RCC 7860 (cell line): ENCODE data around the gene PAWR.
"Not testable (repeated sequence)": the region's sequence is repeated elsewhere in the genome, so short reads cannot be mapped to it uniquely, and the experiment has no call there.

Source experiments
- DNase-seq: peaks from one replicate; pipeline ENCODE4 v3.0.0-alpha.2; 2015; ENCODE audit warnings: low spot score
- FAIRE-seq: peaks from 2 replicates; lab custom pipeline; 2012; peaks lifted over from hg19 to GRCh38; lab: Jason Lieb, UNC

The PAWR gene

DNA sequence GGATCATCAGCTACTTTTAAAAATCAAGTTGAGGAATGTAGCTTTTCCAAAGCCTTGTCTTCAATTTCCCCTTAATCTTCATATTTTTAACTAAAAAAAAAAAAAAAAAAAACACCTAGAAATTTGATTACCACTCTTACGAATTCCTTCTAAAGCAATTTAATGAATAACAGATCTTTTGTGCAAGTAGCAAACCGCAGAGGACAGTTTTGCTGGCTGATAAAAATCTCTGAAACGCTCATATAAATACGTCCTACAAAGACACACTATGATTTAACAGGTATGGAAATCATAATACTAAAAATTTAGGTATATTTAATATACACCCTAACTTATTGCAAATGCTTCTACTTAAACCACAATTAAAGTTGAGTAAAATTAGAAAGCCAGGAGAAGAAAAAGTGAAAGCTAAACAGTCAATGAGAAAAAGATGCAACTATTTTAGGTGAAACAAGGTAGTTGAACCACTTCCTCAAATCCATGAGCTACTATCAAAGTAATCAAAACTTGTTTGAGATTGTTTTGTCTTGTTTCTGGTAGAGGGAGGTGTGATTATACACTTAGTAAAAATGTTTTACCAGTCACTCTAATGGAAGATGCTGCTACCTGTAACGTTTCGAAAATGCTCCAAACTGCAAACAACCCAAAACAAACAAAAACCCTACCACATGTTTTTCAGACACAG is 2.2 kb downstream of the PAWR start:
- peak; percentile 72 for FAIRE-seq
- peak; percentile 22 for DNase-seq

DNA sequence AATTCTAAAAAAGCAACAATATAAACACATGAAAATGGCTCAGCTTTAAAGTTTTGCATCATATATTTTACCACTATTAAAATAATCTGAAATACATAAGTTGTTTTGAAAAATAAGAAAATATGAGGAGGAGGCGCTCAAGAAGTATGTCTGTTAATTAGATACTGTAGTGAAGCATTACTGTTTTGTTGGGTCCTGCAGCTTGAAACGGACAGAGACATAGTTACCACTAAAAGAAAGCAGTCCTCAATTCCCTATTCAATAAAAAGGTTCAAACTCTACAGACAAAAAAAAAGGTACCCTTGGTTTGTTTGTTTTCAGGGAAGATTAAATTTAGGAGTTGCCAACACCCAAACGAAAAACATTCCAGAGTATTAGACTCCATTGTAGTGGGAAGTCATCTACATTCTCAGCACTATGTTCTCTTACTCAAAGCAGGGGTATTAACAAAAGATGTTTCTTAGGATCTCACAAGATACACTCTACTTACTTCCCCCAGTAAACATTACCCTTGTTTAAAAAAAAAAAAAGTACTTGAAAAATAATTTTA is 3.0 kb downstream of the PAWR start:
- FAIRE-seq (no peak), DNase-seq (no peak)

DNA sequence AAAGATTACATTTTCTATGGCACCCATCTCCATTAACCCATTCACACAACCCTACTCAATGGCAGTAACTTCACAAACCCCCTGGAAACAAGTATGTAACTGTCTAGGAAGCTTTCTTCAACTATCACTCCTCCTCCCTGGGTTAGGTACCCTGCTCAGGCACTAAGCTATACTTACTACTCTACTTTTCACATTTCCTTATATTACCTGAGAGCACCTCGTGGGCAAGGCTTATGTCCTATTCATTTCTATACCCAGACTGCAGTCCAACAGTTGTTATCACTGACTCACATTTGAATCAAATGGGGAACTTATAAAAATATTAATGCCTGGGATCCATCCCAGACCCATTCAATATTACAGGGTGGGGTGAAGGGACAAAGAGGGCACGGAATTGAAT is 4.6 kb downstream of the PAWR start:
- FAIRE-seq, result no peak
- no peak for DNase-seq

DNA sequence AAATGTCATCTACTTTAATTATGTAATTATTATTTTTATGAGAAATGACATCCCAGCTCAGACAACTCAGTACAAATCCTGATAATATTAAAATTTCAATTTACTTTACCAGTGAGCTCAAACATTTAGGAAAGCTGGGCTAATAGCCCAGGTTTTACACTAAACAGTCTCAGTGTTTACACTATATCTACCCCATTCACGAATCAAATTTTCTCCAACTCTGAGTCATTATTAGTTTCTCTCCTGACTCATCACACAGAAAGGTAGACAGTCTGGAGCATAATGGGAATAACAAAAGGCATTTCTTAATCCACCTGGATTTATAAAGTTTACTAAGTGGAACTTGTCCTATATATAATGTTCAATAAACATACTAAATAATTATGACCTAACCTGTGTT is 5.7 kb downstream of the PAWR start:
- DNase-seq (peak; percentile 49), FAIRE-seq (peak; percentile 83)

DNA sequence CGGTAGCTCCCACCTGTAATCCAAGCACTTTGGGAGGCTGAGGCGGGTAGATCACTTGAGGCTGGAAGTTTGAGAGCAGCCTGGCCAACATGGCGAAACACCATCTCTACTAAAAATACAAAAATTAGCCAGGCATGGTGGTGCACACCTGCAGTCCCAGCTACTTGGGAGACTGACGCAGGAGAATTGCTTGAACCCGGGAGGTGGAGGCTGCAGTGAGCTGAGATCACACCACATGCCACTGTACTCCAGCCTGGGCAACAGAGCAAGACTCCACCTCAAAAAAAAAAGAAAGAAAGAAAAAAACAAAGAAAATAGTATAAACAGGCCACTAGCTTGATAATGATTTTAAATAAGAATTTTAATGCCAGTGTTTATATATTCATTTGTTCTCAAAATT is 6.4 kb downstream of the PAWR start:
- not testable (repeated sequence) for FAIRE-seq, DNase-seq

DNA sequence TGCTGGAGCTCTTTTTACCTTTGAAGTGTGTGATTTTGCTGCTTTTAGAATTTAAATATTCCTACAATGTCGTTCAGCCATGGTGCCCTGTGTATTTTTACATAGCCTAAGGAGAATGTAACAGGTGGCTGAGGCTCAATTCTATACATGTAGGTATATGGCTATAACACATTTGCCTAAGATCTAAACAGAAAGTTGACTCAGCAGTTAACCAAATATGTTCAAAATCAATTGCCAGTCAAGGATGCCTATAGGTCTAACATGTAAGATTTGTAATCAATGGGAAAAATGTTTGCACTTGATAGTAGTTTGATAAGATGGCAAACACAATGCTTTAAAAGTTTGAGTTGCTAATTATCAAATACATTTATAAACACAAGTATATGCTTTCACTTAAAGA is 8.2 kb downstream of the PAWR start:
- DNase-seq (no peak), FAIRE-seq (no peak)

DNA sequence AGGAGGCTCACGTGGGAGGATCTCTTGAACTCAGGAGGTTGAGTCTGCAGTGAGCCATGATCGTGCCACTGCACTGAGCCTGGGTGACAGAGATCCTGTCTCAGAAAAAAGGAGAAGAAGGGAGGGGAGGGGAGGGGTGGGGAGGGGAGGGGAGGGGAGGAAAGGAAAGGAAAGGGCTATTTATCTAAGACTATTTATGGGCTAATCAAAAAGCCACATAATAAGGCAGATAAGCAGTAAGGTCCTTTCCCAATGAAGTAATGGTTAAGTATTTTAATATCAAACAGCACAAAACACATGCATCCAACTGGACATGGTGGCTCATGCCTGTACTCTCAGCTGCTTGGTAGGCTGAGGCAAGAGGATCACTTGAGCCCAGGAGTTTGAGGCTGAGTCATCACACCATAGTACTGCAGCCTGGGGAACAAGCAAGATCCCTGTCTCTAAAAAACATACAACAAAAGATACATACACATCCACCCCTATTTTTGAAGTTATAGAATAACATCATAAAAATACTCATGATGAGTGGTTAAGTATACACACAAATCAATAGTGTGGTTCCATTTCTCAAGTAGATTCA is 9.7 kb downstream of the PAWR start:
- FAIRE-seq, result no peak
- no peak for DNase-seq

DNA sequence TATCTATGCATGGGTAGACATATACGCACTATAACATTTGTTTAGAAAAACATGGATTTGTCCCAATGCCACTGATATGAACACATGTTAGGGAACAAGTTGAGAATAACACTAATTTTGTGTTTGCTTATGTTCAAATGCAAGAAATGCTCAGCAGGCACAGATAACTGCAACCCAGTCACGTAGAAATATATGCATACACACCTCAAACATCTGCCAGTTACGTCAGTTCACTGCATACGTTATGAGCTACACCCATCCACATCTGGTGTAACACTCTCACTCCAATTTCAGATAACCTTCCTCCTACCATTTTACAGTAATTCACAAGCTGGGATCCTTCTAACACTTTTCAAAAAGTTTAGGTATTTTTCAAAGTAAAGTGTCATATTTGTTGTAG is 10.7 kb downstream of the PAWR start:
- DNase-seq (no peak), FAIRE-seq (no peak)

DNA sequence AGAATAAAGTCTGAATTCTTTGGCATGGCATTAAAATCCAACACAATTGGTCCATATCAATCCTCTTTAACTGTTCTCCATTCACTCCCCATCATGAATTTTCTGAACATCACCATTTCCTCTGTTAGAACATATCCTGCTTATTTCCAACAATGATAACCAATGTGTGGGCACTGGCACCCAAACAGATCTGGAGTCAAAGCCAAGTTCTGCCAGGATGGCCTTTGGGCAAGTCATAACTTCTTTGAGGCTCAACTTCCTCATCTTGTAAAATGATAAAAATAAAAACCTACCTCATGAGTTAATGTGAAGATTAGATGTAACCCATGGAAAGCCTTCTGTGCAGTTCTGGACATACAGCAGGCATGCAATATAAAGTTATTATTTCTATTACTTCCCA is 12.5 kb downstream of the PAWR start:
- no peak for FAIRE-seq

DNA sequence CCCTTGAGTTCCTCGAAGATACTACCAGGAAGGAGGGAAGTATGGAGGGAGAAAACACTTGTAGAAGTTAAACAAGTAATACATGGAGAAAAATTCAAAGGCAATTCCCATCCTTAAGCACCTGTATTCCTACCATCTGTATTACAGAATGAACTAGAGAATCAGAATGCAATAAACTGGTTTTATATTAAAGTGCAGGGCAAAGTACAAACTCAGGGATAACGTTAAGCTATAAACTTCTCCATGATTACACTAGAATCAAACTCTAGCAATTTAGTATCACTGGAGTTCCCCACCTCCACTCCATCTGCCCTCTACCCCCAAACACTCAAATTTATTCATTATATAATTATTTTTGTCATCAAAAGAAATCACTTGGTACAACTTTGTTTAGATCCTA is 13.1 kb downstream of the PAWR start:
- no peak for FAIRE-seq
- no peak for DNase-seq

More for the DNA sequence above, 12.5 kb downstream of the PAWR start:
- DNase-seq, result no peak

DNA sequence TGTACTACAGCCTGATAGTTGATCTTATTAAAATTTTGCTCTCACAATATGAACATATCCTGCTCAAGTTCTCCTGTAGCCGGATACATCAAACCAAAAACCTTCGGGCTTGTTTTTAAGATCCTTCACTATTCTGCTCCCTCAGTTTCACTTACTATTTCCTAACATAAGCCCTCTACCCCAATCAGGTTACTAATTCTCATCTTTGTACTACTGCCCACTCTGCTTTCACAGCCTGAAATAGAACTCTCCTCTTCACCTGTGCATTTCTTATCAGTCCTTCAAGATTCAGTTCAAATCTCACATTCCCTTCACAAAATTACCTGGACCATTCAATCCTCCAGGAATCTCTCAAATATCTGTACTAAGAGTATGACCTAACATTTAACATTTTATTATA is 14.2 kb downstream of the PAWR start:
- DNase-seq (no peak), FAIRE-seq (no peak)

DNA sequence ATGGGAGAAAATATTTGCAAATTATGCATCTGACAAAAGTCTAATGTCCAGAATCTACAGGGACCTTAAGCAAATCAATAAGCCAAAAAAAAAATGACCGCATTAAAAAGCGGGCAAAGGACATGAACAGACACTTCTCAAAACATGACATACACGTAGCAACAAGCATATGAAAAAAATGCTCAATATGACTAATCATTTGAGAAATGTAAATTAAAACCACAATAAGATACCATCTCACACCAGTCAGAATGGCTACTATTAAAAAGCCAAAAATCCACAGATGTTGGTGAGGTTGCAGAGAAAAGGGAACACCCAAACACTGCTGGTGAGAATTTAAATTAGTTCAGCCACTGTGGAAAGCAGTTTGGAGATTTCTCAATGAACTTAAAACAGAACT is 16.1 kb downstream of the PAWR start:
- DNase-seq, result no peak
- no peak for FAIRE-seq

DNA sequence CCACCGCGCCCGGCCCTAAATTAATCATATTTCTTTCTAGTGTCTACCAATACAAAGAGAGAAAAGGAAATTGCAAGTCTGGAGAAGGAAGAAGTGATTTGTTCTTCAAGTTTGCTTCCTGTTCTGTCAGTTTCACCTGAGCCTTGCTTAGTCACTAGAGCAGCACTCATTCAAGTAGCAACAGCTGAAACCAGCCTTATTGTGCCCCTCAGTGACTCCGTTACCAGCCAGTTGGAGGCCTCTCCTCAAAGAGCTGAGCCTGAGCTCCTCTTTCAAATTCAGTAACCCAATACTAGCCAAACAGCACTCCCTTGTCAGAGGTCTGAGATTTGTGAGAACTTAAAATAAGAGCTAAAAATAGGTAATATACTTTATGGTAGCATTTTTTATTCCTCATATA is 17.4 kb downstream of the PAWR start:
- no peak for DNase-seq
- no peak for FAIRE-seq

DNA sequence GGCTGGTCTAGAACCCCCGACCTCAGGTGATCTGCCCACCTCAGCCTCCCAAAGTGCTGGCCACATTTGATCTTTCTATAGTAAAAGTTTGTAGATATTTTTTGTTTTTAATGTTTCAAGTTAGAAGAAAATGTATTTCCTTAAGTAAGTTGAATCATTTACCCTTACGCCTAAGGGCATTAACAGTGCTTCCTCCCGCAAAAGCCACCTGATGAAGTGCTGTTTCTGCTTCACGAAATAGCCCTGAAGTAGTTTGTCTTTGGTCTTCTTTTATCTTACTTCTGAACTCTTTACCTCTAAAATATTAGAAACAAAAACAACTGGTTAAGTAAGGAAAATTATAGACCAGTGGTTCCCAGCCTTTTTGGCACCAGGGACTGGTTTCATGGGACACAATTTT is 22.7 kb downstream of the PAWR start:
- no peak for FAIRE-seq
- DNase-seq, result no peak

DNA sequence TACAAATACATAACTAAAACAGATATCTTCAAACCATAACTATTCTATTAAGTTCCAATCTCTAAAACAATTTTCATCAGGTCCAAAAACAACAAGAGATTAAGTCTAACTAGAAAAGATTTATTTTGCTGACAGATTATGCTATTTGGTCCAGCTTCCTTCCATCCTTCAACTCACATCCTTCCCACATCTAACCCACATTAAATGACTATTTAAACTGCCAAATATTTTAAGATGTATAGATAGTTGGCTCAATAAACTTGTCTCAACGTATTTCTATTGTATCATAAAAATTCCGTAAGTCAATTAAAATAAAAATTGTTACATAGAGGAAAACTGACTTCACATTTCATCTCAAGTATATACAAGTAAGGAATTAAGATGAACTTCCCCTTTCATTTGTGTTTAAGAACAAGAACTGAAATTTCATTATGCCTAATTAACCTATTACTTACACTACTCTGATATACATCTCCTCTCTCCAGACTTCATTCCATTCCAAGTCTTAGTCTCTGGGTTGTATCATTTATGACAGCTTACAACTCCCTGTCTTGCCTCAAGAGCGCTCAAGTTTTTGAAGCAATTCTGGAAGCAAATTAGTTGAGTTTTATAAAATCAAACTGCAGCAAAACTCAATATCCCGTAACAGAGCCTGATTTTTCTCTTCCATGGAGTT is 25.4 kb downstream of the PAWR start:
- no peak for DNase-seq
- FAIRE-seq, result no peak

DNA sequence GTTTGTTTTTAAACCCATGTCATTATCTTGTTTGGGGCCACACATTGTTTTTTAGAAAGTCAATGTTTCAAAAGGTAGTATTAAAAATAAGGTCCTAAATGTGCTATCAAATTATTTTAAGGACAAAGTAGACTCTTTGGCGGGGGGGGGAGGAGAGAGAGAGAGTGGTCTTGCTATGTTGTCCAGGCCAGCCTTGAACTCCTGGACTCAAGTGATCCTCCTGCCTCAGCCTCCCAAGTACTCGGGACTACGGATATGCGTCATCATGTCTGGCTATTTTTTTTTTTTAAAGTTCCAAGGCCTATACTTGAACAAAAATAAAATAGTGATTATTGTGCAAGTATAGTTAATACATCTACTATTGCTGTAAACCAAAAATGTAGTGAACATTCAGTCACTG is 26.2 kb downstream of the PAWR start:
- no peak for FAIRE-seq
- no peak for DNase-seq

DNA sequence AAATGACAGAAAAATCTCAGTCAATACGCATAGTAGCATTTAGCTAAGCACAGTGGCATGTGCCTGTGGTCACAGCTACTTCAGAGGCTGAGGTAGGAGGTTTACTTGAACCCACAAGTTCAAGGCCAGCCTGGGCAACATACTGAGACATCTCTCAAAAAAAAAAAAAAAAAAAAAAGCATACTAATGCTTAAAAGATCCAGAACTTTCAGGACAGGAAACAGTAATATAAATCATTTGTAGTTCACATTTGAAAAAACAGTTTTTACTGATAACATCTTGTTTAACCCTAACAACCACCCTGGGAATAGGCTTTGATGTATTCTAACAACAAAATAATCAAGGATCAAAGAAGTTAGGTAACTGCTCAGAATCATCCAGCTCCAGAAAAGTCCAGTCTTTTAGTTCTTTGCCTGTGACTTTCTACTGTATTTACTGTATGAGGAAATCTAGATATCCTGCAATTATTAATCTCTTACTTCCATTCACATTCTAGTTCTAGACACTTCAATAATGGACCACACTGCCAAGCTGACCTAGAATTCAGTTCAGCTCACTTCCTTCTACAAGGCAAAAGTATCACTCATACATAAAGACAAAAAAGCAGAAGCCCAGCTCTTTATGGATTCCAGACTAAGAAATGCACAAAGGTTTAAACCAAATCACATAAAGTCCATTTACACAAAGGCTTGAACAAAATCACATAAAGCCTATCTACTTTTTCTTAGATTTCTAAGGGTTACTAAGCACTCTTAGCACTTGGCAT is 28.5 kb downstream of the PAWR start:
- DNase-seq, result no peak
- no peak for FAIRE-seq

DNA sequence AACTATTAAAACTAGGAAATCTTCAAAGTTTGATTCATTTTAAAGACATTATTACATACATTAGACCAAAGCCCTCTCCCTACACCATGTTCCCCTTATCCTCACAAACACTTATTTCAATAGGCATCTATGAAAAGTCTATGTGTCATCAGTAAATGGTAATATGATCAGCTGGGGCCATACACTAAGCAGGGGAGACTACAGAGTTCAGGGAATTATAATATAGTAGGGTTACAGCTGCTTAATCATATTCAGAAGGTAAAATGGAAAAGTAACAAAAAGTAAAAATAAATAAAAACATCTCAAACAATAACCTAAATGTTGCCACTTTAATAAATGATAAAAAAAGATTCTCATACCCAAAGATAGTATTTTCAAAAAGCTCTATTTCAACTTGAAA is 29.1 kb downstream of the PAWR start:
- no peak for DNase-seq
- no peak for FAIRE-seq

DNA sequence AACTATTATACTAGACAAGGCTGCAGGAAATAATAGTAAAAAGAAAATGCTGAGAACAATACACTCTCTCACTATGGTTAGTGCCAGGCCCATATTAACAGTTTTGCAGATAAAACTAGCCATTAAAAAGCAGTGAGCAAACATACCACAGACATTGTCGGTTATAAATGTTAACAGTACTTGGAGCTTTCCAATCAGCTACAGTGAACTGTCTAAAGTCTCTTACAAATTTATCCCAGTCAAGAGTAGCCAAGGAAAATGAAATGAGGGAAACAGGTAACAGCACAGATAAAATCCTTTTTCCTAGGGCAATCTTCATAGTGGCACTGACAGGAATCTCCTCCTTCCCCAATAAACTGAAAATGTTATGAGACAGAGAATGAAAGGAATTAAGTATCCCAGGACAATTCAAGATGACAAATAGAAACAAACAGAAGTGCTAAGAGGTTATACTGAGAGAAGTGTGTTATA is 30.8 kb downstream of the PAWR start:
- FAIRE-seq, result no peak
- DNase-seq, result no peak

DNA sequence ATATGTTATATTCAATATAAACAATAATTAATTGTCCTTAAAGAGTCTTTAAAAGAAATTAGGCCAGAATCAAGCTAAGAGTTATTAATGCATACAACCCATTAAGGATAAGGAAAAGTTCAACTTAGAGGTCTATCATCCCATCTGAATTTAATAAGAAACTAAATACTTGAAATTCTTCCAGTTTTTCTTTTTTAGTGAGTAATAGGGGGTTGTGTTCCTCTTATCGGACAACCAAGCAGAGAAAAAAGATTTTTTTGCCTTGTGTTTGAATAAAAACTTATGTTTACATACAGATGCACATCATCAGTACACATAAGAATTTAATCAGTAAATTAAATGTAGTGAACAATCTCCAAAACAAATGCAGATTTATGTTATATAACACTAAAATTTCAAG is 32.5 kb downstream of the PAWR start:
- FAIRE-seq, result no peak
- DNase-seq, result no peak

DNA sequence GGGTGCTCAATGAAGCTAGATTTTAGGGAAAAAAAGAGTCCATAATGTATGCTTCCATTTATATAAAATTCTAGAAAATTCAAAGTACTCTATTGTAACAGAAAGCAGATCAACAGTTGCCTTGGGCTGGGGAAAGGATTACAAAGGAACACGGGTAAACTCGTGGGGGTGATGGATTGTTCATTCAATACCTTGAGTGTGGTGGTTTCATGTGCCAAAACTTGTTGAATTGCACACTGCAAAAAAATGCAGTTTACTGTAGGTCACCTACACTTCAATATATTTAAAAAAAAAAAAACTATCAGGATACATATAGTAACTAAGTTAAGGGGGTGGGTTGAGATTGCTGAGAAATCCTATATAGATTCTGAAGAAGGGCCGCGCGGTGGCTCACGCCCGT is 33.6 kb downstream of the PAWR start:
- FAIRE-seq, result no peak

More for the DNA sequence above, 33.6 kb downstream of the PAWR start:
- no peak for DNase-seq
